Measurements from ENCODE around the gene SRC.

GRCh38 chr20:37315452-37316110, 30.4 kb upstream of the SRC start:
- TF ChIP-seq, protein P1, sequence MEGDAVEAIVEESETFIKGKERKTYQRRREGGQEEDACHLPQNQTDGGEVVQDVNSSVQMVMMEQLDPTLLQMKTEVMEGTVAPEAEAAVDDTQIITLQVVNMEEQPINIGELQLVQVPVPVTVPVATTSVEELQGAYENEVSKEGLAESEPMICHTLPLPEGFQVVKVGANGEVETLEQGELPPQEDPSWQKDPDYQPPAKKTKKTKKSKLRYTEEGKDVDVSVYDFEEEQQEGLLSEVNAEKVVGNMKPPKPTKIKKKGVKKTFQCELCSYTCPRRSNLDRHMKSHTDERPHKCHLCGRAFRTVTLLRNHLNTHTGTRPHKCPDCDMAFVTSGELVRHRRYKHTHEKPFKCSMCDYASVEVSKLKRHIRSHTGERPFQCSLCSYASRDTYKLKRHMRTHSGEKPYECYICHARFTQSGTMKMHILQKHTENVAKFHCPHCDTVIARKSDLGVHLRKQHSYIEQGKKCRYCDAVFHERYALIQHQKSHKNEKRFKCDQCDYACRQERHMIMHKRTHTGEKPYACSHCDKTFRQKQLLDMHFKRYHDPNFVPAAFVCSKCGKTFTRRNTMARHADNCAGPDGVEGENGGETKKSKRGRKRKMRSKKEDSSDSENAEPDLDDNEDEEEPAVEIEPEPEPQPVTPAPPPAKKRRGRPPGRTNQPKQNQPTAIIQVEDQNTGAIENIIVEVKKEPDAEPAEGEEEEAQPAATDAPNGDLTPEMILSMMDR (IDR thresholded peaks at IDR 0.05): no peak
- no peak for TF ChIP-seq POLR2AphosphoS5 (IDR thresholded peaks at IDR 0.05)

Measured in prostate gland (tissue), 2 donors.